HG02763 (cell line): ENCODE data around the gene N4BP3.

Experiments used
- ATAC-seq: cut with Tn5 transposase; IDR thresholded peaks from one replicate; pipeline ENCODE4 v1.9.1; 2021; ENCODE audit warnings: mild to moderate bottlenecking, moderate library complexity; ENCODE audit not compliant: unreplicated experiment

The N4BP3 gene

DNA sequence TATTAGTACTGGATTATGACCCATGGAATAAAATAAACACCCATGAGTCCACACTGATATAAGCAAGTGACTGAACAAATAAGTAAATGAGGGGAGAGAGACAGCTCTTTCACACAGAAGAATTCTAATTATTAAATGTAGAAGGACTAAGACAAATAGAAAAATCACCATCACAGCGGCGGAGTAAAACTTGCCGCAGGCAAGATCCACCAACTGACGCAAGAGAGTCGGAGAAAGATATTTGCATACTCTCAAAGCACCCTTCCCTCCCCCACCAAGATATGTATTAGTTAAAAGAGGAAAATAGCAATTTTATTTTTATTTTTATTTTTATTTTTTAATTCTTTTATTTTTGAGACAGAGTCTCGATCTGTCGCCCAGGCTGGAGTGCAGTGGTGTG is 14.6 kb upstream of the N4BP3 start:
- ATAC-seq: no peak

DNA sequence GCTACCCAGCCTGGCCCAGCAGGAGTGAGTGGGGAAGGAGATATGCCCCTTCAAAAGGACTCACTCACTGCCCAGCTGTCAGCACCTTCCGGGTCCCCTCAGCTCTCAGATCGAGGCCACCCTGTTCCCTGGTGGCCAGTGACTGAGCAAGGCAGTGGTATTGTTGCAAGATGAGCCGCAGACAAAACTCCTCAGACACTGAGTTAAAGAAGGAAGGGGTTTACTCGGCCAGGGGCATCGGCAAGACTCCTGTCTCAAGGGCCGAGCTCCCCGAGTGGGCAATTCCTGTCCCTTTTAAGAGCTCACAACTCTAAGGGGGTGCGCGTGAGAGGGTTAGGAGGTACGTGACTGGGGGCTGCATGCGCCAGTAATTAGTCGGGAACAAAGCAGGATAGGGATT is 9.7 kb upstream of the N4BP3 start:
- no peak for ATAC-seq

DNA sequence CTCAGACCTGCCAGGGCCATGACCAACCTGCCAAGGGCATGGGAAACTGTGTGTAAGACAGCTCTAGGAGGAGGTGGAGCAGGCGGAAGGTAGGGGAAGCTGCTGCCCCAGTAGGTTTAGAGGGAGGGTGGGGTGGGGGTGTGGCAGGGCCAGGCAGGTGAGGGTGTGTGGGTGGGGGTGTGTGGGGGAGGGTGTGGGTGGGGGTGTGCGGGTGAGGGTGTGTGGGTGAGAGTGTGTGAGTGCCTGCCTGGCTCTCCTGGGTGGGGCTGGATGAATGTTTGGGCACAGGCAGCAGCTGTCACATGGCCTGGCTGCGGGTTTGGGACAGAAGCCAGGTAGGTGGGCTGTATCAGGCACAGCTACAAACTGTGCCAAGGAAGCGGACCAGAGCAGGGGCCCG is 8.8 kb upstream of the N4BP3 start:
- no peak for ATAC-seq

DNA sequence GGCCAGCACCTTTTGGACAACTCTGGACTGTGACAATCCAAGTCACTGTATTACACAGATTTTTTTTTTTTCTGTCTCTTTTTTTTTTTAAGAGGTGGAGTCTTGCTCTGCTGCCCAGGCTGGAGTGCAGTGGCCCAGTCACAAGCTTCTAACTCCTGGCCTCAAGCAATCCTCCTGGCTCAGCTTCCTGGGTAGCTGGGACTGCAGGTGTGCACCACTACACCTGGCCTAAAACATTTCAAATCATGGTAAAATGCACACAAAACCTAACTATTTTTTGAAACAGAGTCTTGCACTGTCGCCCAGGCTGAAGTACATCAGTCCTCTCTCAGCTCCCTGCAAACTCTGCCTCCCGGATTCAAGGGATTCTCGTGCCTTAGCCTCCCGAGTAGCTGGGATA is 7.2 kb upstream of the N4BP3 start:
- ATAC-seq: no peak

DNA sequence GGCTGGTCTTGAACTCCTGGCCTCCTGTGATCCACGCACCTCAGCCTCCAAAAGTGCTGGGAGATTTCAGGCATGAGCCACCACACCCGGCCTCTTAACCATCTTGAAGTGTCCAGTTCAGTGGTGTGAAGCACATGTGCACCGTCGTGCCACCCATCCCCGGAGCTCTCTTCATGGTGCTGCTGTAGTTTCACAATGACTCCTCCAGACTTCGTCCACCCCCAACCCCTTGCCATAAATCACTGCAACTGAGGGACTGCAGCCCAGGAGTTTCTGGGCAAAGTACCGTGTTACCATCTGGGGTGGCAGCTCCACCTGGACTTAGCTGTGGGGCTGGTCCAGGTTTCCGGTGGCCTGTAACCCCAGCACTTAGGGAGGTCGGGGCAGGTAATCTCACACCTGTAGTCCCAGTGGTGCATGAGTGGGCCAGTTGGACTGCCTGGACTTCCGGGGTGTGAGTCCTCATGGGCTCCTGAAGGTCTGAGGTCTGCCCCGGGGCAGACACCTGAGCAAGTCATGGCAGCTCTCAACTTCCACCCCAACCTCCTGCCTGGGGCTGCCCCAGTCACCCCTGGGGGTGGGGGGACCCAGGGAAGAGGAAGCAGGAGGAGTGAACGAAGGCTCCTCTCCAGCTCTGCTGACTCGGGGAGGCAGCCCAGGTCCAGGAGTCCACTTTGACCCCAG is 6.6 kb upstream of the N4BP3 start:
- ATAC-seq: no peak

DNA sequence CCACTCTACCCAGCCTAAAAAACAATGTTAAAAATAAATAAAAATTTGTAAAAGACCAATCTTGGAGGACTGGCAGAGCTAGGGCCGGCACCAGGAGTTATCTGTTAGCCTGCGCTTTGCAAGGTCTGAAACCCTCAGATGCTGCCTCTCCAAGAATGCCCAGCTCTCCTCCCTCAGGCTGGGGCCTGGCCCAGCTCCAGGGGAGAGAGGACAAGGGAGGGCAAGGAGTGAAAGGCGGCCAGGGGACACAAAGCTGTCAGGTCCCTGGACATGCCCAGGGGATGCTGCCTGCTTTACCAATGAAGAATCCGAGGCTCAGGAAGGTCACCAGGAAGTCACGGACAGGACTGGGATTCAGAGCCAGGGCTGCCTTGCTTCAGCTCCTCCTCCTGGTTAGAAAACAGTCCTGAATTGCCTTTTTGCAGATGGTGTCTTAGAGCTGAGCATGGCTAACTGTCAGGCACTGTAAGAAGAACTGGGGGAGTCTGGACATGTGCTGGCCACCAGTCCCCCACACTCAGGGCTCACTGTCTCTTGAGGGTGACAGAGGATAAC is 5.5 kb upstream of the N4BP3 start:
- ATAC-seq: no peak

DNA sequence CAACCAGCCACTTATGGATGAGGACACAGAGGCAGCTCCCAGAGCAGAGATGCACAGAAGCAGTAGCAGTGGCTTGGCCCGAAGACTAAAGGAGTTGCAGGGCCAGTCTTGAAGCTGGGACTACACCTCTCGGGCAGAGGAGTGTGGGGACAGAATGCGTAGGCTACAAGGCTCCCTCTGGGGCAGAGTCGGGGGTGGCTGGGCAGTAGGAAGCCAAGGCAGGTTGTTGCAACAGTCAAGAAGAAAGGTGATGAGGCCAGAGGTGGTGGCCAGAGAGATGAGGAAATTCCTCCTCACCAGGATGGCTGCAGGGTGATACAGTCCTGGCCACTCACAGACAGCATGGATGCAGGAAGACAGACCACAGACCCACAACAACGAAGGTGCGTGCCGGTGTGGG is 4.9 kb upstream of the N4BP3 start:
- no peak for ATAC-seq

DNA sequence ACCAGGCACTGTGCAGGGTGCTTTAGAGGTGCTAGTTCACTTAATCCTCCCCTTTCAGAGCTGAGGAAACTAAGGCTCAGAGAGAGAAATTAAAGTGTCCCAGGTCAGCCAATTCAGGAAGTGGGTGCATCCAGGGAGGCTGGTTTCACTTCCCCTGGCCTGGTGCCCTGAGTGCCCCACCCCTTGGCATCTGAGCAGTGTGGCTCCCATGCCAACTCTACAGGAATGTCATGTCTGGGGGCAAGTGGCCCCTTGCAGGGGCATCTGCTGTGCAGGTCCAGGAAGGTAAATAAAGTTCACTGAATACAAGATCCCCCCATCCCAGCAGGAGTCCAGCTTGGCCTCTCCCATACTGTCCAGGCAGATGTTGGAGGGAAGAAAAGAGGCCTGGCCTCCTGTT is 4.4 kb upstream of the N4BP3 start:
- no peak for ATAC-seq

DNA sequence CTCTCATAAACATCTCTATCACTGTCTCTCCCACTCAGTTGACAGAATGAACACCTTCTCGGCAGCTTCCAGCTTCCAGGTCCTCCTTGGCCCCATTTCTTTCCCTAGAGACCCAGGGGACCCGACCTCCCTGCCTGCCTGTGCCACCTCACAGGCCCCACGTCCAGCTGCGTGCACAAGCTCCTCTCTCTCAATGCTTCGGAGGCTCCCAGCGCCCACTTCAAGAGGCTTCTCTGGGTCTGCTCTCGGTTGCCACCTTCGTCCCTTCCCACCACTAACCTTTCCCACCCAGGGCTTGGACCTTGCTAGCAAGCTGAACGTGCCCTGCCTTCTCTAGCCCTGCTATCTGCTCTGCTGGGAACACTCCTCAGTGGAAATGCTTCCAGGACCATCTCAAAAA is 2.8 kb upstream of the N4BP3 start:
- ATAC-seq: no peak

DNA sequence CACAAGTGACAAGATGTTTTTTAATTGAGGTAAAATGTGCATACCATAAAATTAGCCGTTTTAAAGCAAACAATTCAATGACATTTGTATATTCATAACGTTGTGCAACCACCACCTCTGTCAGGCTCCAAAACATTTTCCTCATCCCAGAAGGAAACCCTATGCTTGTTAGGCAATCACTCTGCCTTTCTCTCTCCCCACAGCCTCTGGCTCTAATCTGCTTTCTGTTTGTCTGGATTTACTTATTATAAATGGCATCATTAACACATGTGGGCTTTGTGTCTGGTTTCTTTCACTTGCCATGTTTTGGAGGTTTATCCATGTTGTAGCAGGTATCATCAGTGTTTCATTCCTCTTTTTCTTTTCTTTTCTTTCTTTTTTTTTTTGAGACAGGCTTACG is 1.4 kb upstream of the N4BP3 start:
- no peak for ATAC-seq

DNA sequence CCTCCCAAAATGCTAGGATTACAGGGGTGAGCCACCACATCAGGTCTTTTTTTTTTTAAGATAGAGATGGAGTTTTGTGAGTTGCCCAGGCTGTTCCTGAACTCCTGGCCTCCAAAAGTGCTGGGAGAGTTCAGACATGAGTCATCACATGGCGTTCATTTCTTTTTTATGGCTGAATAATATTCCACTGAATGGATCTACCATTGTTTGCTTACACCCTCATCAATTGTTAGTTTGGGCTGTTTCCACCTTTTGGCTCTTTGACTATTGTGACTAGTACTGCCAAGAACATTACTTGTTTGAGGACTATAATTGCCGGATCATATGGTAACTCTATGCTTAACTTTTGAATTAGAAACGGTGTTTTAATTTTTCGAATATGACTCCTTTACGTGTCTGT is 787 bp upstream of the N4BP3 start:
- no peak for ATAC-seq

DNA sequence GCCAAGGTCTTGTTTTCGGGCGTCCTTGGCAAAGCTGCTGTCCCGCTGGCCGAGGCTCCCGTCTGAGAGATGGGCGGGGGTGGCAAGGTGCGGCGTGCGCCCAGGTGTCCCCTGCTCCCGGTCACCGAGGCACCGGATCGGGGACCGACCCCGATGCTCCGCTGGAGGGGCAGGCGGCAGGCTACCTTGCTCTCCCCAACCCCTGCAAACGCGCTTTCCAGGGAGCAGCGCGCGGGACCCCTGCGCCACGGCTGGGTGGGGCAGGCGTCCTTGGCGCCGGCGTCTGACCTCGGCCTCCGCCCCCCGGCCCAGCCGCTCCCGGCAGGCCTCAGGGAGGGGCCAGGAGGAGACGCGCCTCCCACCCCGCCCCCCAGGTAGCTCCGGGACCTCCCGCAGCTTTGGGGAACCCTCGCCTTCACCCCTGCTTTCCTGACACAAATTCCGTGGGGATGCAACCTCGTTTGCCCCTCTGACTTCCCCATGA is 551 bp downstream of the N4BP3 start:
- ATAC-seq: peak; percentile 5

DNA sequence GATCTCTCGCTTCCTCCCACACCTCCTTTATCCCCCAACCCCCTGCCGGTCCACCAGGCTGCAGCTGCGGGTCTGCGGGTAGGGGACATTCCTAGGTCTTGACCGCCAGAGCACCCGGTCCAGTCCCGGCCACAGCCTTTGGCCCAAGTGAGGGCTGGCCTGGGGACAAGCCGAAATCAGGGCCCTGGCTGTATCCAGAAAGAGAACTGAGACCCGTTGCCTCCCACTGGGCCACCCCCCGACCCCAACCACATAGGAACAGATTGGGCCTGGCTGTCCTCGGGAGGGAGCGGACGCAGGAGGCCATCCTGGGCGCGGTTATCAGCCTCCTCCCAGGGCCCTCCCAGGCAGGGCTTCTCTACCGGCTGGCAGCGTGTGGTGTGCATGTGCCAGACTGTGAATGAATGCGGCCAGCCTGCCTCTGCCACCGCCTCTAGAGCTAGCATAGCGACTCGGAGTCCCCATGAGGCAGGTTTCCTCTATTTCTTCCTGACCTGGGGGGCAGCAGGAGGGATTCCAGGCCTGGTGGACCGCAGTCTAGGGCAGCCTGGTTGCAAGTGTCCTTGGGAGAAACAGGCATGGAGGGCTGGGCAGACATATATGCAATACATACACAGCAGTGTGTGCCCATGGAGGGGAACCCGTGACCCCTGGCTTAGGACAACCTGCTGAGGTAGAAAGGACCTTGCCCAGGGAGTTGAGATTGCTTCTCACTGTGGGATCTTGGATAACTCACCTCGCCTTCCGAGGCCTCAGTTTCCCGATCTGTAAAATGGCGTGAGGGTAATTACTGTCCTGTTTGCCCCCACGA is 1.2 kb downstream of the N4BP3 start:
- ATAC-seq: no peak

DNA sequence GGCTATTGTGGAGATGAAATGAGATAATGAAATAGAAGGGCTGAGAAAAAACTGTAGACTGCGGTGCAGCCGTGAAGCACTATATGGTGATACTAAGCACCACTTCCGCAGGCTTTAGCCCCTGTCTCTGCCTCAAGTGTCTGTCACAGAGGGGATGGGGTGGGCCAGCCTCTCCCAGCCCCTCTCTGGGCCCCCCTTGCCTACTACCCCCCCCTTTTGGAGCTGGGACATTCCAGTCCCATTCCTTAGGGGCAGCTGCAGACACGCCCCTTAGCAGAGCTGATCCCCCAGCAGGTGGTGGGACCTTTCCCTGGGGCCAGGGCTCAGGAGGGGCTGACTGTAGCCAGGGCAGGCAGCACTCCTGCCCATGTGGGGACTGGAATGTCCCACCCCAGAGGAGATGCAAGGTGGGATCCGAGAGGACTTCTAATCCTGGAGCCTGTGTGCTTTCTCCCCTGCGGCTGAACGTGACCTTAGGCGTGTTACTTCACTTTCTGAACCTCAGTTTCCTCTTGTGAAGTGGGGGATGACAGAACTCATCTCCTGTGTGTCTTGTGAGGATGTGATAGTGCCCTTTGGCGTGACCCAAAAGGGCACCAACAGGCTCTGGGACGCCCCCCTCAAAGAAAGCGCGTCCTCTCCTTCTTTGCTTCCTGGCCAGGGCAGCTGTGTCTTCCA is 1.9 kb downstream of the N4BP3 start:
- ATAC-seq: no peak

DNA sequence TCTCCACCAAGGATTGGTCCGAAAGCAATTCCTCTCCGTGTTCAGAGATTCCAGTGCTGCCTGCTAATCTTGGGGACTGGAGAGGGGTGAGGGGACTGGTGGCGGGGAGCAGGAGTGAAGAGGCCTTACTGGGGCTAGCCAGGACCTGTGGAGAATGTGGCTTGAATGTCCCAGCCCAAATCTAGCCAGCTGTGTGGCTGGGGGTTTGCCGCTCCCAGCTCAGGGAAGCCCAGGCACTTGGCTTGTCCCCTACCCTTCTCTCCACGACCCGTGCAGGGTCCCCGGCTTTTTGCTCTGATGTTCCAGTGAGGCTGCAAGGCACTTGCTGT is 2.4 kb downstream of the N4BP3 start:
- no peak for ATAC-seq

DNA sequence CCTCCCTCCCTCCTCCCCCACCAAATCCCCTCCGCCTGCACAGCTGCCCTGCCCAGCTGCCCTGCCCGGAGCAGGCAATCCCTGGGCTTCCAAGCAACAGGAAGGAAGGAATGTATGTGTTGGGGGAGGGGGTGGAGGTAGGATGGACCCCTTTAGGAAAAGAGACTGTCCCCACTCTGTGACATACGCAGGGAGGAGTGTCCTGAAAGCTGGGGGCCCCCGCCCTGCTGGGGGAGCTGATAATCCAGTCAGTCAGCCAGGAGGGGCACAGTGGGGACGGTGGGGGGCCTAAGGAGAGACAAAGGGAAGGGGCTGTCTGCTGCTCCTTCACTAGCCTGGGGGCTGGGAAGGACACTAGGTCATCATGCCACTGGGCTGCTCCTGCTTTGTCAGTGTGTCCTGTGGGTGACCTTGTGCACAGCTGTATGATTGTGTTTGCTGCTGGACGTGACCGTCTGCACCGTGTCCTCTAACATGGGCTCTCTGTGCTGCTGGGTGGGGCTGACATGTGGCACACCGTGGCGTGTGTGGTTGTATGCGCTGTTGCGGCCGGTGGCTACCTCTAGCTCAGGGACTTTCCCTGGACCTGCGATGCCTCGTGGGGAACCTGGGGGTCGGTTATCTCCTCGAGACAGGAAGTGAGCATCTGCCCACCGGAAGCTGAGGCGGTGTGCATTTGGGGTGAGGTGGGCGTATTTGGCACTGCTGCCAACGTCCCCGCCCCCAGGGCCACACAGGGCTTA is 3.0 kb downstream of the N4BP3 start:
- peak; percentile 28 for ATAC-seq

DNA sequence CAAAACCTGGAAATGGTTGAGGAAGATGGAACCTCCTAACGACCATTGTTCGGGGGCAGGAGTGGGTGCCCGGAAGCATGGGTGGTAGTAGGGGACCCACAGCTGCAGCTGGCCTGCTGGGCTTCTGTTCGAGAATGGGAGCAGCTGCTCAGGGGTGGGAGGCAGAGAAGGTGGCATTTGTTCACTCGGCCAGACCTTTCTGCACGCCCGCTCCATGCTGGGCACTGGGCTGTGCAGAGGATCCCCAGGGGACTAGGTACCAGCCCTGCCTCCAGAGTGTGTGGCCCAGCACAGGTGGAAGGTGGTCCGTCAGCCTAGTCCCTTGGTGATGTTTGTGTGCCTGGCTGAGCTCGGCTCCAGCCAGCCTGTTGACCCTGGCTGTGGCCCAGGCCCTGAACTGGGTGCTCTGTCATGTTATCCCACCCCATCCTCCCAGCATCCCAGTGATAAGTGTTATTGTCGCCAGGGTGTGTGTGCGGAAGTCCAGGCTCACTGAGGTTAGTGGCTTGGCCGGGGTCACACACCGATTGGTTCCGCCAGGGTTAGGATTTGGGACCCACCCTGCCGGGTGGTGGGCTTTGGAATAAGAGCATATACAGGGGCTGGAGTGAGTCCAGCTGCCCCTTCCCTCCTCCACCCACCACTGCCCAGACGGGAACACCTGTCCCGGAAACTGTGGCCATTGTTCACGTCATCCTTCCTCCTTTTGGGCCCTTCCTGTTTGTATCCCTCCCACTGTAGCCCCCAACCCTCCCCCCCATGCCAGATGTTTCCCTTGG is 4.8 kb downstream of the N4BP3 start:
- no peak for ATAC-seq

DNA sequence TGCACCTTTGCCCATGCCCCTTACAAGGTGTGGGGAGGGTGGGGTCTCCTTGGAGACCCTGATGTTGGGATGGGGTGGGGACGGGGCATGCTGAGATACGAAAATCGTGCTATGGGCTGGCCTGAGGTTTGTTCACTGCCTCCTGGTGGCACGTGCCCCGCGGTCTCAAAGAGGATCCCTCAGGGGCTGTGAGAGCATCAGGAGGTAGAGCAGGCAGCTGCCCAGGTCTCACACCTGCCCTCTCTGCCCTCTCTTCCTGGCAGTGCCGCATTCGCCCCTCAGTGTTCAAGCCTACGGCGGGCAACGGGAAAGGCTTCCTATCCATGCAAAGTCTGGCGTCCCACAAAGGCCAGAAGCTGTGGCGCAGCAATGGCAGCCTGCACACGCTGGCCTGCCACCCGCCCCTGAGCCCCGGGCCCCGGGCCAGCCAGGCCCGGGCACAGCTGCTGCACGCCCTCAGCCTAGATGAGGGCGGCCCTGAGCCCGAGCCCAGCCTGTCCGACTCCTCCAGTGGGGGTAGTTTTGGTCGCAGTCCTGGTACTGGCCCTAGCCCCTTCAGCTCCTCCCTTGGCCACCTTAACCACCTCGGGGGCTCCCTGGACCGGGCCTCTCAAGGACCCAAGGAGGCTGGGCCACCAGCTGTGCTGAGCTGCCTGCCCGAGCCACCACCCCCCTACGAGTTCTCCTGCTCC is 6.7 kb downstream of the N4BP3 start:
- no peak for ATAC-seq

DNA sequence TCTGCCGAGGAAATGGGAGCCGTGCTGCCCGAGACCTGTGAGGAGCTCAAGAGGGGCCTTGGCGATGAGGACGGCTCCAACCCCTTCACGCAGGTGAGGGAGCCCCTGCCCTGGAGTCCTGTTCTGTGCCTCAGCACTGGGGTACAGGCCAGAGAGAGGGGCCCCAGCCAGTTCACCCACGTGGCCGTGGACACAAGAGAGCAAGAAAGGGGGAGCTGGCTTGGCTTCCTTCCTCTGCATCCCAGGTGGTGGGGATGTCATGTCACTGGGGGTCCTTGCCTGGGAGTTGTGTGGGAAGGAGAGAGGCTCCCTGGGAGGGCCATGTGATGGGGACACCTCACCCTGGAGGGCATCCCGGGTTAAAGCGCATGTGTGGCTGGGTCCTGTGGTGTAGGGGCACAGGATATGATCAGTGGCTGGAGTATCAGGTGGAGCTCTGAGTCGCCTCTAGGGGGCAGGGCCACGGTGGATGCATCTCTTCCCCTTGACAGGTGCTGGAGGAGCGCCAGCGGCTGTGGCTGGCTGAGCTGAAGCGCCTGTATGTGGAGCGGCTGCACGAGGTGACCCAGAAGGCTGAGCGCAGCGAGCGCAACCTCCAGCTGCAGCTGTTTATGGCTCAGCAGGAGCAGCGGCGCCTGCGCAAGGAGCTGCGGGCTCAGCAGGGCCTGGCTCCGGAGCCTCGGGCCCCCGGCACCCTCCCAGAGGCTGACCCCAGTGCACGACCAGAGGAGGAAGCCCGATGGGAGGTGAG is 7.5 kb downstream of the N4BP3 start:
- peak; percentile 73 for ATAC-seq
